Heart left ventricle (tissue), 13 donors: ENCODE data around the gene XYLT1.

Source experiments
- POLR2A ChIP-seq, 2 donors: fragments of 450-650 bp; IDR thresholded peaks; one replicate each; pipeline ENCODE4 v1.6.1; 2017; ENCODE audit warnings: antibody characterized with exemption in 2 of 2, mild to moderate bottlenecking in 2 of 2, moderate library complexity in 2 of 2
- TF ChIP-seq, protein P1 (sequence below), 12 donors: fragments of 200-600 bp; sonication (generic) in 4 of 12; IDR thresholded peaks; one replicate each; pipeline versions ENCODE4 v1.5.0 to v1.8.0; 2018 to 2022; ENCODE audit warnings: antibody characterized with exemption in 12 of 12, mild to moderate bottlenecking in 5 of 12
- donor health status: ischemic (EF 13 %, LVEDD 7.1; RV severe dilation, severe dysfunction).
- donor health status: DM: no; HTN: yes; CAD: no.
- donor health status: DM: no; HTN: no; CAD: no.
- donor health status: ischemic (EF 25% LVEDD 6.9; RV normal size, moderate dysfunction).
- donor health status: ischemic (EF 25% LVEDD 5.7; RV mildly dilated, moderate dysfunction).
- donor health status: ischemic (EF 35%, LVEDD 5.7; RV mildly dilated, moderate dysfunction).
- donor health status: nonischemic (EF 11% LVEDD 7.7; RV severe dilation, severe dysfunction).
- donor health status: DM: yes; HTN: yes; CAD: no.
- donor health status: PGD.
- donor health status: ischemic (EF 29% LVEDD 5.4; RV normal size, mild dysfunction).
- donor health status: nonischemic (EF 23%, LVEDD 6.1; RV moderate dilation, normal function).

DNA sequence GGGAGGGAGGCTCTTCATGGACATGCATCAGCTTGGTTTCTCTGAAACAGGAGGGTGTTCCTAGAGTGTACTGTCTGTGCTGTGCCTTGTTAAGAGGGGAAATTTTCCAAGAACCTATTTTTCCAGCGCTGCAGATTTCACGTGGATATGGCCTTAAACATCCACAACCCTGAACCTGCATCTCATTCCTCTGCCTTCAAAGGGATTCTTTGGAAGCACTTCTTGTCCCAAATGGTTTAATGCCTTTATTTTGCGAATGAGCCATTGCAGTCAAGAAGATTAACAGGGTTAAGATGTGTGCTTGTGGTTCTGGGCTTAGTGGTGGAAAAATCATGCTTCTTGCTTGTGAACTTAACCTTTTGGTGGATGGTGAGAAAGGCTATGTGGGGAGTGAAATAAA lies 161.2 kb downstream of the XYLT1 start:
- TF ChIP-seq POLR2A (IDR thresholded peaks at IDR 0.05) = no peak
- TF ChIP-seq, protein P1, sequence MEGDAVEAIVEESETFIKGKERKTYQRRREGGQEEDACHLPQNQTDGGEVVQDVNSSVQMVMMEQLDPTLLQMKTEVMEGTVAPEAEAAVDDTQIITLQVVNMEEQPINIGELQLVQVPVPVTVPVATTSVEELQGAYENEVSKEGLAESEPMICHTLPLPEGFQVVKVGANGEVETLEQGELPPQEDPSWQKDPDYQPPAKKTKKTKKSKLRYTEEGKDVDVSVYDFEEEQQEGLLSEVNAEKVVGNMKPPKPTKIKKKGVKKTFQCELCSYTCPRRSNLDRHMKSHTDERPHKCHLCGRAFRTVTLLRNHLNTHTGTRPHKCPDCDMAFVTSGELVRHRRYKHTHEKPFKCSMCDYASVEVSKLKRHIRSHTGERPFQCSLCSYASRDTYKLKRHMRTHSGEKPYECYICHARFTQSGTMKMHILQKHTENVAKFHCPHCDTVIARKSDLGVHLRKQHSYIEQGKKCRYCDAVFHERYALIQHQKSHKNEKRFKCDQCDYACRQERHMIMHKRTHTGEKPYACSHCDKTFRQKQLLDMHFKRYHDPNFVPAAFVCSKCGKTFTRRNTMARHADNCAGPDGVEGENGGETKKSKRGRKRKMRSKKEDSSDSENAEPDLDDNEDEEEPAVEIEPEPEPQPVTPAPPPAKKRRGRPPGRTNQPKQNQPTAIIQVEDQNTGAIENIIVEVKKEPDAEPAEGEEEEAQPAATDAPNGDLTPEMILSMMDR (IDR thresholded peaks at IDR 0.05) = no peak
